K562 (cell line): ENCODE measurements around the gene BCAR3. TPM values are rescaled to one million over a fixed set of nuclear protein-coding genes. Genes with fewer than 3 reads are reported as not detected.

Source experiments
- ARID1B ChIP-seq: fragments of 450-650 bp; IDR thresholded peaks from 2 replicates; pipeline ENCODE4 v1.6.1; 2016; ENCODE audit warnings: antibody characterized with exemption, mild to moderate bottlenecking, inconsistent platforms
- BCL6 ChIP-seq: fragments of 250-450 bp; sonication (Bioruptor Pico); IDR thresholded peaks from 2 replicates; pipeline ENCODE4 v1.4.0; 2020
- ELF2 ChIP-seq: fragments of 250-450 bp; sonication (Bioruptor Pico); IDR thresholded peaks from 2 replicates; pipeline ENCODE4 v1.5.0; 2021; ENCODE audit warnings: mild to moderate bottlenecking
- EP300 ChIP-seq: IDR thresholded peaks from 2 replicates; pipeline ENCODE4 v1.6.1; 2012; ENCODE audit warnings: low read length, improper control_type of control experiment
- ESRRA ChIP-seq: fragments of 450-650 bp; IDR thresholded peaks from 2 replicates; pipeline ENCODE4 v1.6.1; 2014; ENCODE audit warnings: low read depth, mild to moderate bottlenecking, moderate library complexity, borderline replicate concordance
- HMGXB4 ChIP-seq: sonication (generic); formaldehyde crosslinking; IDR thresholded peaks from 2 replicates; pipeline ENCODE4 v1.8.1; 2023; ENCODE audit warnings: mild to moderate bottlenecking, missing genetic modification reagents
- LCOR ChIP-seq: sonication (generic); formaldehyde crosslinking; IDR thresholded peaks from 2 replicates; pipeline ENCODE4 v1.8.0; 2022; ENCODE audit warnings: mild to moderate bottlenecking, missing genetic modification reagents
- NCOR1 ChIP-seq: fragments of 450-650 bp; IDR thresholded peaks from 2 replicates; pipeline ENCODE4 v1.6.1; 2016; ENCODE audit warnings: mild to moderate bottlenecking, moderate library complexity
- NFATC3 ChIP-seq: fragments of 450-650 bp; IDR thresholded peaks from 2 replicates; pipeline ENCODE4 v1.6.1; 2017; ENCODE audit warnings: mild to moderate bottlenecking
- NKRF ChIP-seq: fragments of 450-650 bp; IDR thresholded peaks from 2 replicates; pipeline ENCODE4 v1.6.1; 2016; ENCODE audit warnings: borderline replicate concordance
- POU5F1 ChIP-seq: fragments of 150-350 bp; IDR thresholded peaks from 2 replicates; pipeline ENCODE4 v1.6.1; 2014; ENCODE audit warnings: borderline replicate concordance, low read length, low read depth, mild to moderate bottlenecking; ENCODE audit not compliant: partially characterized antibody
- RFX5 ChIP-seq: IDR thresholded peaks from 2 replicates; pipeline ENCODE4 v1.6.1; 2011; ENCODE audit warnings: low read depth, mild to moderate bottlenecking, improper control_type of control experiment, low read length
- SMARCC2 ChIP-seq: fragments of 450-650 bp; IDR thresholded peaks from 2 replicates; pipeline ENCODE4 v1.6.1; 2017; ENCODE audit warnings: antibody characterized with exemption, moderate library complexity, mild to moderate bottlenecking, low read depth
- STAG1 ChIP-seq: sonication (generic); formaldehyde crosslinking; IDR thresholded peaks from 2 replicates; pipeline ENCODE4 v1.5.0; 2020; ENCODE audit warnings: missing genetic modification reagents, borderline replicate concordance
- STAT5A ChIP-seq: IDR thresholded peaks from 2 replicates; pipeline ENCODE4 v1.6.1; 2012; ENCODE audit warnings: low read length, inconsistent platforms, borderline replicate concordance
- TCFL5 ChIP-seq: fragments of 250-450 bp; sonication (Bioruptor Pico); conservative IDR thresholded peaks from 2 replicates; pipeline ENCODE4 v1.6.1; 2021; ENCODE audit warnings: mild to moderate bottlenecking, moderate library complexity, matching md5 sums
- VEZF1 ChIP-seq: fragments of 200-800 bp; sonication (Bioruptor generic); IDR thresholded peaks from 2 replicates; pipeline ENCODE4 v1.6.1; 2017; ENCODE audit warnings: missing genetic modification characterization, missing compliant biosample characterization
- ZNF23 ChIP-seq: fragments of 250-450 bp; sonication (Bioruptor Pico); IDR thresholded peaks from 2 replicates; pipeline ENCODE4 v1.4.0; 2020; ENCODE audit warnings: mild to moderate bottlenecking
- ZNF778 ChIP-seq: fragments of 450-650 bp; formaldehyde crosslinking; IDR thresholded peaks from 2 replicates; pipeline ENCODE4 v1.4.0; 2020; ENCODE audit warnings: mild to moderate bottlenecking, moderate library complexity
- ZNF830 ChIP-seq: fragments of 250-450 bp; sonication (Bioruptor Pico); IDR thresholded peaks from 2 replicates; pipeline ENCODE4 v1.5.0; 2021; ENCODE audit warnings: mild to moderate bottlenecking
- polyA plus RNA-seq, 8 experiments: library from polyadenylated mRNA; depleted of rRNA in 4 of 8; stranded (reverse) in 5 of 8; unstranded in 3 of 8; fragments of >200 nt; fragmentation: Nextera tagmentation in 2 of 8; fragmentation: Illumina TruSeq in 1 of 8; extraction: Ambion mirVana in 2 of 8; extraction: Trizol in 1 of 8; gene quantifications; 2 replicates each; pipeline versions ENCODE4 v1.2.1 to v1.2.3, GENCODE V29; 2011 to 2014; ENCODE audit warnings: inconsistent platforms in 1 of 8, missing spikeins in 1 of 8
- total RNA-seq, 7 experiments: library from RNA; depleted of rRNA in 6 of 7; stranded (reverse); fragments of >200 nt in 6 of 7; fragmentation: Illumina TruSeq in 2 of 7; extraction: Trizol in 2 of 7; gene quantifications; 2 replicates each; pipeline versions ENCODE4 v1.2.1 to v1.2.3, GENCODE V29; 2011 to 2021; ENCODE audit warnings: low replicate concordance in 1 of 7
- TF ChIP-seq, protein P1 (sequence below): fragments of 450-650 bp; IDR thresholded peaks from one replicate; pipeline ENCODE4 v1.6.1; 2018; ENCODE audit warnings: mild to moderate bottlenecking, moderate library complexity; ENCODE audit not compliant: partially characterized antibody
- TF ChIP-seq, protein P2 (sequence below): fragments of 450-650 bp; IDR thresholded peaks from 2 replicates; pipeline ENCODE4 v1.6.1; 2016

The BCAR3 gene
- total and polyA plus RNA-seq, 9 of the 15 experiments (the other 6 are each of a cell fraction or from before 2014, with no cell fraction given): 1.8 to 6.3 (median 3.8) TPM

GRCh38 chr1:93659822-93660503, 21.7 kb downstream of the BCAR3 start (continued):
- TF ChIP-seq HMGXB4 (CRISPR knock-in tag) (no peak), TCFL5 (CRISPR knock-in tag) (no peak), VEZF1 (no peak), POU5F1 (no peak), SMARCC2 (no peak), STAT5A (0 out of 2 replicates have a peak, but pooled peaks have one; percentile 17), LCOR (CRISPR knock-in tag) (no peak), ESRRA (no peak), ZNF23 (no peak), ZNF830 (CRISPR knock-in tag) (no peak), RFX5 (no peak), NFATC3 (no peak), NKRF (no peak), ARID1B (peak; percentile 41; the same call in 1 of the 2 replicates), EP300 (no peak), ELF2 (CRISPR knock-in tag) (no peak), ZNF778 (CRISPR knock-in tag) (no peak), NCOR1 (peak; percentile 34; the same call in 1 of the 2 replicates), BCL6 (CRISPR knock-in tag) (no peak), STAG1 (no peak)
- TF ChIP-seq, protein P1, sequence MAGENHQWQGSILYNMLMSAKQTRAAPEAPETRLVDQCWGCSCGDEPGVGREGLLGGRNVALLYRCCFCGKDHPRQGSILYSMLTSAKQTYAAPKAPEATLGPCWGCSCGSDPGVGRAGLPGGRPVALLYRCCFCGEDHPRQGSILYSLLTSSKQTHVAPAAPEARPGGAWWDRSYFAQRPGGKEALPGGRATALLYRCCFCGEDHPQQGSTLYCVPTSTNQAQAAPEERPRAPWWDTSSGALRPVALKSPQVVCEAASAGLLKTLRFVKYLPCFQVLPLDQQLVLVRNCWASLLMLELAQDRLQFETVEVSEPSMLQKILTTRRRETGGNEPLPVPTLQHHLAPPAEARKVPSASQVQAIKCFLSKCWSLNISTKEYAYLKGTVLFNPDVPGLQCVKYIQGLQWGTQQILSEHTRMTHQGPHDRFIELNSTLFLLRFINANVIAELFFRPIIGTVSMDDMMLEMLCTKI: no peak
- TF ChIP-seq, protein P2, sequence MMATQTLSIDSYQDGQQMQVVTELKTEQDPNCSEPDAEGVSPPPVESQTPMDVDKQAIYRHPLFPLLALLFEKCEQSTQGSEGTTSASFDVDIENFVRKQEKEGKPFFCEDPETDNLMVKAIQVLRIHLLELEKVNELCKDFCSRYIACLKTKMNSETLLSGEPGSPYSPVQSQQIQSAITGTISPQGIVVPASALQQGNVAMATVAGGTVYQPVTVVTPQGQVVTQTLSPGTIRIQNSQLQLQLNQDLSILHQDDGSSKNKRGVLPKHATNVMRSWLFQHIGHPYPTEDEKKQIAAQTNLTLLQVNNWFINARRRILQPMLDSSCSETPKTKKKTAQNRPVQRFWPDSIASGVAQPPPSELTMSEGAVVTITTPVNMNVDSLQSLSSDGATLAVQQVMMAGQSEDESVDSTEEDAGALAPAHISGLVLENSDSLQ: peak; percentile 68
